COR-L47 (cell line): ENCODE results near the gene MYO5C.
"Not testable (repeated sequence)": the region's sequence is repeated elsewhere in the genome, so short reads cannot be mapped to it uniquely, and the experiment has no call there.

ENCODE experiments used
- DNase-seq: peaks from one replicate; lab custom pipeline; 2025; lab: John Stamatoyannopoulos, UW

Gene MYO5C

DNA sequence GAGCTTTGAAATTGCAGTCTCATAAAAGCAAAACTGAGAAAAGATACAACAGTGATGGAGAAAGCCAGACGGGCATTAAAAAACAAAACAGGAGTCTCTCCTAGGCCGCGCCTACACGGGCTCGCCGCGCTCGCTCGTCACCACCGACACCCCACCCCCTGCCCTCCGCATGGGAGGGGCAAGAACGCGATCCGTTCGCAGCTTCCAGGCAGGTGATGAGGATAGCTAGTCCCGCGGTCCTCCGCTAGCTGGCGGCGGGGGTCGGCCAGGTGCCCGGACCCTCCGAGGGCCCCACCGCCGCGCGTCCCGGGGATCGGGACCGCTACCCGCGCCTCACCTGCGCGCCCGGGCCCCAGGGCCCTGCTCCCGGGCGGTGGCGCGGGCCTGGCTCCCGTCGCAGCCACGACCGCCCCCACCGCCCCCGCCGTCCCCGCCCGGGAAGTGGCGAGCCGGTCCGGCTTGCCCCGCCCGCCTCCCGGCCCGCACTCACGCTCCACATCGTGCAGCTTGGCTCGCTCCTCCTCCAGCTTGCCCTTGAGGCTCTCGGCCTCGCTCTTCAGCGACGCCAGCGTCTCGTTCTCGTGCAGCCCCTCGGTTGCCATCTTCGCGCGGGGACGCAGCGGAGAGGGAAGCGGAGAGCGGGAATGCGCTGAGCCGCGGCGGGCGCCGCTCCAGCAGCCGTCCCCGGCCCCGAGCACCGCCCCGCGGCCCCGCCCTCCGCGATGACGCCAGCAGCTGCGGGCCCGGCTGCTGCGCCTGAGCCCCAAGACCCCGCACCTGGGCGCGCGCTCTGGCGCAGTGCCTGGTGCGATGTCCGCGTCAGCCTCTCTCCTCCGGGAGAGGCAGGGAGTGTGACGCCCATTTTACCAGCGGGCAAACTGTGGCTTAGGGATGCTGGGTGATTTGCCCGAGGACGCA lies 116.1 kb downstream of the MYO5C start:
- DNase-seq, result peak; percentile 81

- DNase-seq, result no peak
Observed at GRCh38 chr15:52178765-52179164, 116.8 kb downstream of the MYO5C start.

GRCh38 chr15:52172869-52173268 lies 122.7 kb downstream of the MYO5C start:
- DNase-seq, result no peak

GRCh38 chr15:52171807-52172206 lies 123.8 kb downstream of the MYO5C start:
- DNase-seq, result no peak

DNA sequence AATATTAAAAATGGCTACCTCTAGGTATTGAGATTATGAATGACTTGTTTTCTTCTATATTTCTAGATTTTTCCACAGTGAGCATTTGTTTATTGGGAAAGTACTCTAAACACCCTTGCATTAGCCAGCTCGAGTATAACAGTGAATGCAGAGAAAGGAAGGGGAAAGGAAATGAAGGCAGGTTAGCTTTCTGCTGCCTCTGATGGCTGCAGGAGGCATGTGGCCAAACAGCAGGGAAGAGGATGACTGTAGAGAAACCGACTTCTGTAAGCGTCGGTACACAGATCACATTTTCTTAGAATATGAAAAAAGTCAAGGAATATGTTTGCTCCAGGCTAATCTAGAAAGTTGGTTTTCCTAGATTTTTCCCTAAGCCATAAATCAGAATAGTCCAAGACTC lies 124.2 kb downstream of the MYO5C start:
- no peak for DNase-seq

GRCh38 chr15:52170199-52170598 lies 125.4 kb downstream of the MYO5C start:
- not testable (repeated sequence) for DNase-seq

DNA sequence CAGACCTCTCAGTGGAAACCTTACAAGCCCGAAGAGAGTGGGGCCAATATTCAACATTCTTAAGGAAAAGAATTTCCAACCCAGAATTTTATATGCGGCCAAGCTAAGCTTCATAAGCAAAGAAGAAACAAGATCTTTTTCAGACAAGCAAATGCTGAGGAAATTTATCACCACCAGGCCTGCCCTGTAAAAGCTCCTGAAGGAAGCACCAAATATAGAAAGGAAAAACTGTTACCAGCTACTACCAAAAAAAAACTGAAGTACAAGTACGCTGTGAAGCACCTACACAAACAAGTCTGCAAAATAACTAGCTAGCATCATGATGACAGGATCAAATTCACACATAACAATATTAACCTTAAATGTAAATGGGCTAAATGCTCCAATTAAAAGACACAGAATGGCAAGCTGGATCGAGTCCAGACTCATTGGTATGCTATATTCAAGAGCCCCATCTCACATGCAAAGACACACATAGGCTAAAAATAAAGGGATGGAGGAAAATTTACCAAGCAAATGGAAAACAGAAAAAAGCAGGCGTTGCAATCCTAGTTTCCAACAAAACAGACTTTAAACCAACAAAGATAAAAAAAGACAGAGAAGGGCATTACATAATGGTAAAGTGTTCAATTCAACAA lies 130.0 kb downstream of the MYO5C start:
- peak; percentile 46 for DNase-seq

GRCh38 chr15:52164631-52165265 lies 130.9 kb downstream of the MYO5C start:
- DNase-seq, result no peak

GRCh38 chr15:52163321-52164190 lies 132.0 kb downstream of the MYO5C start:
- DNase-seq, result no peak

- DNase-seq, result no peak
Observed at GRCh38 chr15:52162876-52163275, 132.7 kb downstream of the MYO5C start.

GRCh38 chr15:52162260-52162659 lies 133.3 kb downstream of the MYO5C start:
- DNase-seq, result no peak

DNA sequence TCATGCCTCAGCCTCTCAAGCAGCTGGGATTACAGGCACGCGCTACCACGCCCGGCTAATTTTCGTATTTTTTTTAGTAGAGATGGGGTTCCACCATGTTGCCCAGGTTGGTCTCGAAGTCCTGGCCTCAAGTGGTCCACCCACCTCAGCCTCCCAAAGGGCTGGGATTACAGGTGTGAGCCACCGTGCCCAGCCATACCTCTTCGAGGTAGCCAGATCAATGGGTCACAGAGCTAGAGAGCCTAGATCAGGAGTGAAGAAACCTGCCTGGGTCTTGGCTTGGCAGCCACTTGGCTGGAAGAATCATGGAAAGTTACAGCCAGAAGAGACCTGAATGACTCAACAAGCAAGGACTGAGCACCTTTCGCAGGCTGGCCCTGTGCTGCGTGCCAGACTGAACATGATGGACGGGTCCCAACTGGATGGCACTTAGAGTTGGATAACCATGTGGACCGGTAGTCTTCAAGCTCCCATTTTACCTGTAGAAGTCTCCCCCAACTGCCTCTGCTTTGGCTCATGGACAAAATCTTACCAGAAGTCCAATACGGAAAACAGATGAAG lies 134.1 kb downstream of the MYO5C start:
- DNase-seq, result no peak

GRCh38 chr15:52159645-52160044 lies 136.0 kb downstream of the MYO5C start:
- no peak for DNase-seq

DNA sequence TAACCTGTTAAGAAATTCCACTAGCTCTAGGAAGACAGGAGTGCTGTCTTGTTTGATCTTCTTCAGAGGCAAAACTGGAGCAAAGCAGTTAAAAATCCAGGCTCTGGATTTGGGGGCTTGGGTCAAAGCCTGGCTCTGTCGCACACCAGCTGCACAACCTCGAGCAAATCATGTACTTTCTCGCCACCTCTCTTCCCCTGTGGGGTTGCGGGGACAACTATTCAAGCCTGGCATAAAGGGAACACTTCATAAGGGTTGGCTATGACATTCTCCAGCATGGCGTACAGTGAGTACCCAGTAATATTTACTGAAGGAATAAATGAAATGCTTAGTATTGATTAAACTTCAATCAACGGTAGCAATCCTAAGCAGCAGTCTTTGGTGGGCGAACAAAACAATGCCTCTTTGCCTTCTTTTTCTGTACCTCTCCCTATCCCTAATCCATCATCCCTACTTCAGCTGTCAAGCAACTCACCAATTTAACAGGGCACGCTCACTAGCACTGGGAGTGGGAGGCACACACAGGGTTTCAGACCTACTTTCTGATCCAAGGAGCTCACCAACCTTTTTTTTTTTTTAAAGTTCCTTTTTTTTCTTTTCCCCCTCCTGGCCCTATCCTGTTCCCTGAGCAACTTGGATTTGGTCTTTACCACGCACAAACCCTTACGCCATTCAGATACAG lies 137.4 kb downstream of the MYO5C start:
- no peak for DNase-seq

- DNase-seq, result no peak
Observed at GRCh38 chr15:52155878-52156277, 139.7 kb downstream of the MYO5C start.

DNA sequence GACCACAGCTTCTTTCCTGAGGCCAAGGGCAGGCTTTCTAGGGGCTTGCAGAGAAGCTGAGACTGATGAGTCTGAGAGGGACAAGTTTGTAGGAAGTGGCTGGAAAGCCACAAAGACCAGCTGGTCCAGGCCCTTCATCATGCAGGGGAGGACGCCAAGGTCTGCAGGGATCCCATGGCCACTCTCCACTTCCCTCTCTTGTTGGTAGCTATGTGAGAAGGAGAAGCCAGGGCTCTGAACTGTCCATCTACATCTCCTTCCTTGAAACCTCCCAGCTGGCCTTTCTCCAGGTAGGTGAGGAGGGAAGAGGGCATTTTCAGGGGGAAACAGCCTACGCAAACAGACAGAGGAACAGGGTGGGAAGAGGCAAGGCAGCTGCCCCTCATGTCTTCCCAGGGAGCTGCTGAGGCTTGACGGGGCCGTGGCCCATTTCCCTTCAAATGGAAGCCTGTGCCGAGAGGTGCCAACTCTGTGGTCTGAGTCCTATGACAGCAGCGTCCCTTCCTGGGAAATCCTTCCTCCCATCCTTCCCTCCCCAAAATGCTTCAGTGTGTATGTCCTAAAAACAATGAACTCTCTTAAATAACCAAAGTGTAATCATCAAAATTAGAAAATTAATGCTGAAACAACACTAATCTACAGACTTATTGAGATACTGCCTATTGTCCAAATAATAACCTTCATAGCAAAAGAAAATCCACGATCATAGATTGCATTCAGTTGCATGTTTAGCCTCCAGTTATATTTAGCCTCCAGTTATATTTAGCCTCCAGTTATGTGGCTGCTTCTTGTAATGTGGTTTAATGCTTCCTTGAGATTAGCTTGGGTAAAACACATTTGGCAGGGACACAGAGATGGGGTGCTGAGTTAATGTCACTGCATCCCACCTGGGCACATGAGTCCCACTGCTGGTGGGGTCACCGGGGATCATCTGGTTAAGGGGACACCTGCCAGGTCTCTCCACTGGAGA lies 140.4 kb downstream of the MYO5C start:
- DNase-seq, result no peak

GRCh38 chr15:52153900-52154895 lies 141.4 kb downstream of the MYO5C start:
- DNase-seq, result no peak

DNA sequence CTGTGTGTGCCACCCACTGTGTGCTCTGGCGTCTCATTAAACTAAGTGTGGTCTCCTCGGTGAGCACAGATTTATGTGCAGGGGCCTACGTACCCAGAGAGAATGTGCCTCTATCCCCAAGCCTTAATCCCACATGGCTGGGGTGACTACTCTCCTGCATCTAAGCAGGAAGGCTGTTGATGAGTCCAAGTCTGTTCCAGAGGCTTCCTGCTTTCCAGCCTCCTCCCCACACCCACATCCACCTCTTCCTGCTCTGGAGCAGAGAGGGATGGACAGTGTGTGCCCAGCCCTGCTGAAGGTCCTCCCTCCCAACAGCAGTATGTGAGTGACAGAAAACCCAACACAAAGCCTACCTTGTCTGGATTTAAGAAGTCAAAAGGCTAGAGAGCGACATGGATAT lies 144.3 kb downstream of the MYO5C start:
- DNase-seq, result no peak

DNA sequence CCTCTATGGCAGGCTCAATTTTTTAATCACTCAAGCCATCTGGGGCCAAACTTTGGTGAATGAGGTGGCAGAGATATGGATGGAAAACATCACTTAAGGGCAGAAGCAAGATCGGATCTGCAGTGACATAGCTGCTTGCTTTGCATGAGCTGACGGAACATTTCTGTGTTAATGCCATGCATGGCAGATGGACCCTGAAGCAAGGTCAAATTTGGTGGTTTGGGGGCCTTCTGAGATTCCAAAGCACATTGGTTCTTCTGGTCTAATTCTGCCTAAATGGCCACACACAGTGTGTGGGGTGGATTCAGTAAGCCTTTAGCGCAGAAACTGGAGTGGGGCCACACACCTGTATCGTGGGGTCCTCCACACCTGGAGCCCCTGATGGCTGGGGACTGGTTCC lies 144.7 kb downstream of the MYO5C start:
- no peak for DNase-seq
